H1 (cell line): ENCODE measurements around the gene EXOC6. TPM values are rescaled to one million over a fixed set of nuclear protein-coding genes. Genes with fewer than 3 reads are reported as not detected.

Source experiments
- CTCF ChIA-PET: fragments of 300-600 bp; sonication (Branson Sonifier 250); formaldehyde crosslinking; loops from one replicate; lab custom pipeline; 2021; ENCODE audit not compliant: partially characterized antibody; lab: Charles Lee
- POLR2A ChIA-PET: fragments of 300-600 bp; sonication (Branson Sonifier 250); formaldehyde crosslinking; loops from one replicate; lab custom pipeline; 2021; ENCODE audit warnings: inconsistent platforms; ENCODE audit not compliant: partially characterized antibody; lab: Charles Lee
- DNase-seq, 2 experiments: peaks; one replicate each; pipeline versions ENCODE4 v3.0.0 to v3.0.0-alpha.2; 2010 to 2022; ENCODE audit warnings: low spot score in 2 of 2, low read depth in 1 of 2, mixed read lengths in 1 of 2
- FAIRE-seq: peaks from 2 replicates; lab custom pipeline; 2011; peaks lifted over from hg19 to GRCh38; lab: Jason Lieb, UNC
- H2AFZ ChIP-seq: 2 replicates; pipeline ENCODE4 v1.8.1; 2012; ENCODE audit warnings: low read length, inconsistent platforms
- H2AK5ac ChIP-seq: 2 replicates; pipeline ENCODE4 v1.6.1; 2013; ENCODE audit warnings: low read depth, low read length
- H2BK120ac ChIP-seq: replicated peaks from 2 replicates; pipeline ENCODE3; 2013; ENCODE audit warnings: low read depth, low read length, inconsistent platforms
- H2BK12ac ChIP-seq: 2 replicates; pipeline ENCODE4 v1.6.1; 2013; ENCODE audit warnings: low read depth, low read length
- H2BK15ac ChIP-seq: 2 replicates; pipeline ENCODE4 v1.6.1; 2013; ENCODE audit warnings: low read length
- H2BK20ac ChIP-seq: 2 replicates; pipeline ENCODE4 v1.6.1; 2013; ENCODE audit warnings: low read length
- H2BK5ac ChIP-seq: 2 replicates; pipeline ENCODE4 v1.6.1; 2013; ENCODE audit warnings: low read depth, low read length
- H3K14ac ChIP-seq: 2 replicates; pipeline ENCODE4 v1.6.1; 2013; ENCODE audit warnings: inconsistent platforms; ENCODE audit not compliant: insufficient read length
- H3K18ac ChIP-seq: 2 replicates; pipeline ENCODE4 v1.6.1; 2013; ENCODE audit warnings: low read length; ENCODE audit errors: extremely low read depth
- H3K23ac ChIP-seq: 2 replicates; pipeline ENCODE4 v1.6.1; 2013; ENCODE audit warnings: inconsistent platforms; ENCODE audit not compliant: insufficient read length
- H3K23me2 ChIP-seq: 2 replicates; pipeline ENCODE4 v1.6.1; 2013; ENCODE audit warnings: low read depth, low read length
- H3K27ac ChIP-seq: 2 replicates; pipeline ENCODE4 v1.6.1; 2011; ENCODE audit warnings: low read depth, low read length, inconsistent platforms
- H3K27me3 ChIP-seq, 4 experiments: replicated peaks in 1 of 4; 1 replicate in 1 of 4; 2 replicates in 3 of 4; pipeline versions ENCODE4 v1.6.1 to v1.8.1; 2011 to 2013; ENCODE audit warnings: low read length in 3 of 4, mild to moderate bottlenecking in 3 of 4, inconsistent platforms in 2 of 4, mixed read lengths in 2 of 4, moderate library complexity in 1 of 4; ENCODE audit not compliant: control insufficient read depth in 3 of 4, insufficient read depth in 3 of 4; ENCODE audit errors: extremely low read depth in 1 of 4
- H3K36me3 ChIP-seq, 4 experiments: 2 replicates each; pipeline versions ENCODE4 v1.6.1 to v1.8.1; 2011 to 2013; ENCODE audit warnings: mild to moderate bottlenecking in 4 of 4, low read length in 3 of 4, moderate library complexity in 2 of 4, control low read depth in 1 of 4, inconsistent platforms in 1 of 4; ENCODE audit not compliant: insufficient read depth in 4 of 4, control insufficient read depth in 2 of 4
- H3K4ac ChIP-seq: replicated peaks from 2 replicates; pipeline ENCODE3; 2013; ENCODE audit warnings: low read length, low read depth, mixed read lengths, inconsistent platforms; ENCODE audit not compliant: insufficient read length
- H3K4me1 ChIP-seq, 4 experiments: replicated peaks in 1 of 4; 1 replicate in 1 of 4; 2 replicates in 3 of 4; pipeline versions ENCODE4 v1.6.1 to v1.8.1; 2011 to 2013; ENCODE audit warnings: low read length in 3 of 4, inconsistent platforms in 2 of 4, mixed read lengths in 1 of 4; ENCODE audit not compliant: insufficient read depth in 4 of 4, control insufficient read depth in 3 of 4
- H3K4me2 ChIP-seq, 2 experiments: 2 replicates each; pipeline versions ENCODE4 v1.6.1 to v1.8.1; 2011 to 2013; ENCODE audit warnings: low read depth in 2 of 2, low read length in 2 of 2, control low read depth in 1 of 2, inconsistent platforms in 1 of 2, mild to moderate bottlenecking in 1 of 2; ENCODE audit not compliant: insufficient read depth in 1 of 2
- H3K4me3 ChIP-seq, 4 experiments: fragments of 200-600, 300-600 bp in 1 of 4; sonication (generic), shearing (Covaris generic), sonication (Bioruptor Twin) in 1 of 4; 2 replicates each; pipeline versions ENCODE4 v1.5.1 to v1.8.1; 2011 to 2016; ENCODE audit warnings: low read length in 4 of 4, low read depth in 3 of 4, control low read depth in 2 of 4, inconsistent platforms in 2 of 4, mild to moderate bottlenecking in 2 of 4, mixed read lengths in 1 of 4, moderate library complexity in 1 of 4; ENCODE audit not compliant: insufficient read depth in 2 of 4; ENCODE audit errors: extremely low read depth in 1 of 4
- H3K56ac ChIP-seq: replicated peaks from 2 replicates; pipeline ENCODE3; 2013; ENCODE audit warnings: low read depth, mild to moderate bottlenecking, mixed read lengths, low read length, inconsistent platforms; ENCODE audit not compliant: insufficient read length
- H3K79me1 ChIP-seq: 2 replicates; pipeline ENCODE4 v1.6.1; 2013; ENCODE audit warnings: low read depth, low read length, control low read depth
- H3K79me2 ChIP-seq, 2 experiments: 2 replicates each; pipeline versions ENCODE4 v1.6.1 to v1.8.1; 2012 to 2013; ENCODE audit warnings: low read length in 2 of 2, mild to moderate bottlenecking in 2 of 2, inconsistent platforms in 1 of 2; ENCODE audit not compliant: insufficient read depth in 2 of 2, control insufficient read depth in 1 of 2
- H3K9ac ChIP-seq, 4 experiments: replicated peaks in 1 of 4; 1 replicate in 1 of 4; 2 replicates in 3 of 4; pipeline versions ENCODE4 v1.6.1 to v1.8.1; 2011 to 2013; ENCODE audit warnings: low read depth in 3 of 4, low read length in 3 of 4, control low read depth in 2 of 4, mild to moderate bottlenecking in 2 of 4, moderate library complexity in 2 of 4, inconsistent platforms in 1 of 4; ENCODE audit errors: extremely low read depth in 1 of 4
- H3K9me3 ChIP-seq, 2 experiments: 2 replicates each; pipeline versions ENCODE4 v1.6.1 to v1.8.1; 2012 to 2013; ENCODE audit warnings: mild to moderate bottlenecking in 2 of 2, moderate library complexity in 2 of 2, control low read depth in 1 of 2, inconsistent platforms in 1 of 2, low read depth in 1 of 2, low read length in 1 of 2, mixed read lengths in 1 of 2; ENCODE audit not compliant: insufficient read depth in 2 of 2
- H4K20me1 ChIP-seq, 2 experiments: replicated peaks in 1 of 2; 2 replicates each; pipeline versions ENCODE3 to v1.8.1; 2011 to 2013; ENCODE audit warnings: inconsistent platforms in 2 of 2, low read length in 2 of 2, mild to moderate bottlenecking in 1 of 2; ENCODE audit not compliant: insufficient read depth in 2 of 2, control insufficient read depth in 1 of 2
- H4K5ac ChIP-seq: 2 replicates; pipeline ENCODE4 v1.6.1; 2013; ENCODE audit warnings: low read length, low read depth, mixed read lengths, inconsistent platforms; ENCODE audit not compliant: insufficient read length
- H4K8ac ChIP-seq: 2 replicates; pipeline ENCODE4 v1.8.0; 2013; ENCODE audit warnings: mild to moderate bottlenecking, moderate library complexity, low read length, inconsistent platforms; ENCODE audit not compliant: insufficient read depth; ENCODE audit errors: extremely low read depth
- H4K91ac ChIP-seq: replicated peaks from 2 replicates; pipeline ENCODE3; 2013; ENCODE audit warnings: low read length, mixed read lengths, inconsistent platforms; ENCODE audit not compliant: insufficient read length
- ATF3 ChIP-seq: IDR thresholded peaks from 2 replicates; pipeline ENCODE4 v1.6.1; 2011; ENCODE audit warnings: low read depth, mild to moderate bottlenecking, low read length; ENCODE audit not compliant: insufficient read depth
- GTF2F1 ChIP-seq: IDR thresholded peaks from 2 replicates; pipeline ENCODE4 v1.6.1; 2012; ENCODE audit warnings: low read depth, low read length, improper control_type of control experiment, borderline replicate concordance
- POLR2A ChIP-seq, 2 experiments: IDR thresholded peaks; 1 replicate in 1 of 2; 2 replicates in 1 of 2; pipeline ENCODE4 v1.6.1; 2011; ENCODE audit warnings: low read depth in 2 of 2, low read length in 2 of 2, mild to moderate bottlenecking in 2 of 2; ENCODE audit errors: control extremely low read depth in 1 of 2
- SP1 ChIP-seq: IDR thresholded peaks from 2 replicates; pipeline ENCODE4 v1.6.1; 2011; ENCODE audit warnings: low read depth, low read length
- SUZ12 ChIP-seq: fragments of 200-600 bp; sonication (generic); IDR thresholded peaks from 2 replicates; pipeline ENCODE4 v1.6.1; 2012; ENCODE audit warnings: mild to moderate bottlenecking, inconsistent platforms, low read length, moderate library complexity, mixed read lengths
- WGBS, 2 experiments: shearing (Covaris generic) in 1 of 2; methylation state at CpG; one replicate each; pipeline versions ENCODE4 v1.1.6 to v1.1.7; 2013 to 2015; ENCODE audit warnings: low lambda C conversion rate in 2 of 2, mixed read lengths in 2 of 2, inconsistent platforms in 1 of 2, low coverage in 1 of 2, missing lambda C conversion rate in 1 of 2; ENCODE audit not compliant: insufficient replicate concordance in 2 of 2, insufficient coverage in 1 of 2, insufficient read length in 1 of 2; ENCODE audit errors: extremely low coverage in 1 of 2, missing lambda C conversion rate in 1 of 2; 5-methylcytosine and 5-hydroxymethylcytosine counted together
- polyA plus RNA-seq, 7 experiments: library from polyadenylated mRNA; depleted of rRNA in 3 of 7; stranded (reverse) in 5 of 7; unstranded in 2 of 7; fragments of >200 nt in 5 of 7; fragments of 200-250 nt in 2 of 7; gene quantifications; 1 replicate in 5 of 7; 2 replicates in 1 of 7; 4 replicates in 1 of 7; pipeline versions ENCODE4 v1.2.1 to v1.2.3, GENCODE V29; 2011 to 2013; ENCODE audit warnings: missing spikeins in 2 of 7, mixed read lengths in 2 of 7
- total RNA-seq: library from RNA; stranded (reverse); fragmentation: NEBNext Ultra II Directional; extraction: Animal tissue kit (Norgen Biotek cat#: 25700); gene quantifications from 2 replicates; pipeline ENCODE4 v1.2.1, GENCODE V29; 2021

The EXOC6 gene
- total and polyA plus RNA-seq, 2 of the 8 experiments (the other 6 are each of a cell fraction or from before 2014, with no cell fraction given), result 1.7 to 4.5 TPM

GRCh38 chr10:92999191-92999590 lies 150.9 kb downstream of the EXOC6 start:
- H3K23ac ChIP-seq, result no peak overlapping the region
- no peaks in the 10 kb centered on the region for H3K27me3 ChIP-seq
- H3K4me2 ChIP-seq, result no peak overlapping the region
- no peaks in the 10 kb centered on the region for H4K20me1 ChIP-seq
- H2AK5ac ChIP-seq, result no peak overlapping the region
- no peak overlapping the region for H2BK5ac ChIP-seq
- POLR2A ChIA-PET, result no interaction called here
- H3K56ac ChIP-seq, result no peak overlapping the region
- no peak overlapping the region for H3K27ac ChIP-seq
- CTCF ChIA-PET, result interaction anchor here (0.6 to 2.1 kb wide), 9 partner anchors 9 to 670 kb away, joined by 3 to 5 read pairs (median 4); no protein-coding TSS in a partner anchor
- no peak overlapping the region for H3K4ac ChIP-seq
- no peak overlapping the region for H3K4me3 ChIP-seq
- H2BK120ac ChIP-seq, result no peak overlapping the region
- no peak overlapping the region for H2BK20ac ChIP-seq
- no peak overlapping the region for H4K8ac ChIP-seq
- H4K5ac ChIP-seq, result no peak overlapping the region
- no peaks in the 10 kb centered on the region for H3K79me1 ChIP-seq
- H2AFZ ChIP-seq, result no peak overlapping the region
- no peaks in the 10 kb centered on the region for H3K36me3 ChIP-seq
- FAIRE-seq (no peak), DNase-seq (no peak)
- TF ChIP-seq SP1 (no peak), POLR2A (IDR thresholded peaks at IDR 0.05; ENCODE audit: control extremely low read depth in 1 of 2, low read depth in 2 of 2, low read length in 2 of 2) (no peak), GTF2F1 (no peak), SUZ12 (no peak), ATF3 (no peak)
- TF ChIP-seq, all 59 proteins: peak for 0
- H3K4me1 ChIP-seq, result peaks cover 0 to 5% (median under 1%) of the 10 kb centered on the region in 4 experiments; a peak in 1 of 7 replicates
- no peaks in the 10 kb centered on the region for H3K23me2 ChIP-seq
- H3K18ac ChIP-seq, result no peak overlapping the region
- H3K79me2 ChIP-seq, result no peaks in the 10 kb centered on the region
- 82% methylated on average over 2 of the region's 2 CpGs; no CpG with 5 or more reads in 1 of the 2 experiments for WGBS, 2 experiments
- H4K91ac ChIP-seq, result no peak overlapping the region
- H3K9ac ChIP-seq, result no peak overlapping the region
- H2BK15ac ChIP-seq, result no peak overlapping the region
- H2BK12ac ChIP-seq, result no peak overlapping the region
- H3K9me3 ChIP-seq, result no peaks in the 10 kb centered on the region
- no peak overlapping the region for H3K14ac ChIP-seq
